Activated T-cell treated with anti-CD3 and anti-CD28 coated beads, Interleukin-2, amount 50 U/mL, for 72 hours (primary cell): ENCODE data around the gene PSMD14. TPM values are rescaled to one million over a fixed set of nuclear protein-coding genes. Genes with fewer than 3 reads are reported as not detected.

Experiments used
- ATAC-seq, 2 donors: fragments of 150-1000 bp; cut with Tn5 transposase; replicated peaks in 1 of 2; 2 replicates each; pipeline ENCODE4 v1.10.0; 2021; ENCODE audit warnings: moderate library complexity in 2 of 2, mild to moderate bottlenecking in 1 of 2
- DNase-seq, 2 donors: peaks; one replicate each; pipeline ENCODE4 v3.0.0; 2021 to 2022; ENCODE audit warnings: mixed read lengths in 1 of 2
- H3K27ac Mint-ChIP-seq: one replicate; pipeline ENCODE4 v1.8.0; 2022; ENCODE audit warnings: mild to moderate bottlenecking, moderate library complexity, mixed read lengths
- H3K27me3 Mint-ChIP-seq: one replicate; pipeline ENCODE4 v1.8.0; 2022; ENCODE audit warnings: low read depth, mixed read lengths
- H3K36me3 Mint-ChIP-seq, 2 donors: one replicate each; pipeline ENCODE4 v1.8.0; 2022; ENCODE audit warnings: mixed read lengths in 2 of 2, mild to moderate bottlenecking in 1 of 2; ENCODE audit not compliant: insufficient read depth in 2 of 2
- H3K4me1 Mint-ChIP-seq: one replicate; pipeline ENCODE4 v1.8.0; 2022; ENCODE audit warnings: low read depth, mixed read lengths
- H3K4me3 Mint-ChIP-seq, 2 donors: one replicate each; pipeline ENCODE4 v1.8.0; 2022; ENCODE audit warnings: mild to moderate bottlenecking in 2 of 2, mixed read lengths in 2 of 2, moderate library complexity in 2 of 2
- H3K9me3 Mint-ChIP-seq, 2 donors: one replicate each; pipeline ENCODE4 v1.8.0; 2022; ENCODE audit warnings: mixed read lengths in 2 of 2
- total RNA-seq, 2 donors: library from RNA; stranded (reverse); gene quantifications; one replicate each; pipeline ENCODE4 v1.2.3, GENCODE V29; 2022

Gene PSMD14
- total RNA-seq, 2 donors from 2014 or later = 69.8 to 77.5 TPM

DNA sequence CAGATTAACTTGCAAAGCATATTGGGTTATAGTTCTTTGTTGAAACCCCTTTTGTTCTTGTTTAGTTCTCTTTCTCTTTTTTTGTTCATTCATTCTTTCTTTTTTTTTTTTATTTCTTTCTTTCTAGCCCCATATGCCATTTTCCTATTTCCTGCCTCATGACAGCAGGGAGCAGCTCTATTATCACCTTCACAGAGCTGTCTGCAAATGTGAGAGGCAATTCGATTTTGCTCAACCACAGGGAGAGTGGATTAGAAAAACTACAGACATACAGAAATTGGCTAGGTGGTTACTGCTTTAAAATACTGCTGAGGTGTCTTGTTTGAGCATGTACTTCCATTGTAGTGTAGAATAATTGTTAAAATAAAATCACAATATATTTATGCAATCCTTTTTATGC, 63.6 kb downstream of the PSMD14 start:
- Mint-ChIP-seq H3K4me1 (no peaks in the 10 kb centered on the region), H3K4me3 (no peak overlapping the region), H3K27ac (no peak overlapping the region), H3K36me3 (peaks cover 3 to 10% of the 10 kb centered on the region in 2 donors), H3K27me3 (no peaks in the 10 kb centered on the region), H3K9me3 (no peaks in the 10 kb centered on the region)
- no peak for ATAC-seq
- no peak for DNase-seq

DNA sequence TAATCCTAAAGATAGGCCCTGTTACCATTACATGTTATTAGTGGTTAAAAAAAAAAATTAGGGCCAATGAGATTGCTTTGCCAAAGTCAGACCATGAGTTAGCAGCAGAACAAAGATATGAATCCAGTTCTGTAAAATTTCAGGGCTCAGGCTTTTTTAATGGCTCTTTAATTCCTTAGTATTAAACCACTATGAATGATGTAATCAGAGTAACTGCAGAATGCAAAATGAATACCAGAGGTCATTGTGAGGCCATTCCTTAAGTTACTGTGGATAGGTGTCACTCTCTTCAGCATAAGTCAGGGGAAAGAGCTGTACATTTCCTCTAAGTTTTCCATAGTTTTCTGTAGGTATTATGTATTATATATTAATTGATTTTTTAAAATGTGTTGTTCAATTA, 65.7 kb downstream of the PSMD14 start:
- Mint-ChIP-seq H3K27ac (no peak overlapping the region), H3K27me3 (no peaks in the 10 kb centered on the region), H3K4me1 (no peaks in the 10 kb centered on the region), H3K36me3 (peaks cover 3 to 7% of the 10 kb centered on the region in 2 donors), H3K4me3 (no peak overlapping the region), H3K9me3 (no peaks in the 10 kb centered on the region)
- no peak for ATAC-seq
- DNase-seq = no peak

- Mint-ChIP-seq H3K36me3 (peaks cover 3 to 7% of the 10 kb centered on the region in 2 donors), H3K27me3 (no peaks in the 10 kb centered on the region), H3K4me1 (no peaks in the 10 kb centered on the region), H3K4me3 (no peak overlapping the region), H3K9me3 (no peaks in the 10 kb centered on the region), H3K27ac (no peak overlapping the region)
- DNase-seq (no peak), ATAC-seq (no peak)
Observed at GRCh38 chr2:161374446-161374845, 66.2 kb downstream of the PSMD14 start.

- Mint-ChIP-seq H3K27me3 (no peaks in the 10 kb centered on the region), H3K4me1 (peaks cover 3% of the 10 kb centered on the region), H3K4me3 (no peak overlapping the region), H3K27ac (no peak overlapping the region), H3K9me3 (no peaks in the 10 kb centered on the region), H3K36me3 (no peaks in the 10 kb centered on the region)
- DNase-seq (no peak), ATAC-seq (no peak)
Observed at GRCh38 chr2:161379740-161380139, 71.5 kb downstream of the PSMD14 start.

DNA sequence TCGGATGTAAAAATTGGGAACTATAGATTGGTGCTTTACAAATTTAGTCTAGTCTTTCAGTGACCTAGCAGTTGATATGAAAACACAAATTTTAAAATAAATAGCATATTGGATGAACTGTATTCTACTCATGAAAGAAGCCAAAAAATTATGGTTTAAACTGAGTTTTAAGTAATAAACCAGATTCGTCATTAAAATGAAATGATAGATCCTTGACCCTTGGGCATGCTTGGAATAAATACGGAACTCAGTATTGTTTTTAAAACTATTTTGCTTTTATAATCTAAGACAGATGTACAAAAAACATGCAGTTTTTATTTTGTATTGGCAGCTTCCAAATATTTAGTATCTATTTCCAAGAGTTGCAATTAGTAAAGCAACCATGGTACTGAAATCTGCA, 73.3 kb downstream of the PSMD14 start:
- Mint-ChIP-seq H3K4me3 (no peak overlapping the region), H3K27ac (no peak overlapping the region), H3K9me3 (no peaks in the 10 kb centered on the region), H3K36me3 (no peaks in the 10 kb centered on the region), H3K4me1 (peaks cover 6% of the 10 kb centered on the region), H3K27me3 (no peaks in the 10 kb centered on the region)
- DNase-seq (no peak), ATAC-seq (no peak)

- Mint-ChIP-seq H3K27me3 (no peaks in the 10 kb centered on the region), H3K4me1 (peaks cover 6% of the 10 kb centered on the region), H3K9me3 (no peaks in the 10 kb centered on the region), H3K36me3 (no peaks in the 10 kb centered on the region), H3K27ac (no peak overlapping the region), H3K4me3 (no peak overlapping the region)
- no peak for DNase-seq
- ATAC-seq = no peak
Observed at GRCh38 chr2:161382747-161383146, 74.5 kb downstream of the PSMD14 start.

- Mint-ChIP-seq H3K4me1 (peaks cover 6% of the 10 kb centered on the region), H3K4me3 (no peak overlapping the region), H3K27me3 (no peaks in the 10 kb centered on the region), H3K9me3 (no peaks in the 10 kb centered on the region), H3K27ac (no peak overlapping the region), H3K36me3 (peaks cover 0 to 2% of the 10 kb centered on the region in 2 donors)
- ATAC-seq (peak; percentile 93 to 95), DNase-seq (peak; percentile 3 to 22)
Observed at GRCh38 chr2:161384864-161385263, 76.6 kb downstream of the PSMD14 start.

DNA sequence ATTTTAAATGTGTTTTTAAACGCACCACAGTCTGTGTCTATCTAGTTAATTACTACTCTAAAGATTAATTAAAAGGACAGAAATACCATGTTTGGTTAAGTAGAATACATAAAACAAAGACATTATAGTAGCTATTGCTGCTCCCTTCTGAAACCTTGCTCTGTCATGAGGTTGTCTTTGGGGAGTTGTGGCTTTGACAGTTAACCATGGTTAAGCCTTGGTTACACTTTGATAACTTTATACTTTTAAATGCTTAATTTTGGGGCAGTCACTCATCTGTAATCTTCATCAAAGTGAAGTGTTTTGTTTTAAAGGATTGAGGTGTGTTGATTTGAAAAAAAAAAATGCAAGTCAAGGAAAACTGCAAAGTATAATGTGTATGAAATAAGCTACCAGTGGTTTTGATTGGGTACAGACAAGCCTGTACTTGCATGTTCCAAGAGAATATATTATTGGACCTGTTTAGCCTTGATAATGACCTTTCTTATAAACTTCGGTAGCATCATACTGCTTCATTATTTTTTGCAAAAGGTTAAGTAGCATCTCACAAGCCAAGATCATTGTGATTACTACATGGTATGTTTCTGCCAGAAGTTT, 78.1 kb downstream of the PSMD14 start:
- Mint-ChIP-seq H3K36me3 (peaks cover 2 to 8% of the 10 kb centered on the region in 2 donors), H3K9me3 (no peaks in the 10 kb centered on the region)

GRCh38 chr2:161388146-161388779, 80.0 kb downstream of the PSMD14 start:
- Mint-ChIP-seq H3K27ac (no peak overlapping the region), H3K9me3 (no peaks in the 10 kb centered on the region), H3K36me3 (peaks cover 2 to 15% of the 10 kb centered on the region in 2 donors), H3K4me3 (no peak overlapping the region), H3K4me1 (peaks cover 6% of the 10 kb centered on the region), H3K27me3 (no peaks in the 10 kb centered on the region)
- DNase-seq (no peak), ATAC-seq (no peak)

More for the DNA sequence above, 78.1 kb downstream of the PSMD14 start:
- Mint-ChIP-seq H3K4me1 (peaks cover 6% of the 10 kb centered on the region), H3K4me3 (no peak overlapping the region), H3K27me3 (no peaks in the 10 kb centered on the region), H3K27ac (no peak overlapping the region)
- DNase-seq (no peak), ATAC-seq (no peak)

GRCh38 chr2:161391737-161392506, 83.7 kb downstream of the PSMD14 start:
- Mint-ChIP-seq H3K4me1 (no peaks in the 10 kb centered on the region), H3K27me3 (no peaks in the 10 kb centered on the region), H3K27ac (no peak overlapping the region), H3K36me3 (peaks cover 12 to 25% of the 10 kb centered on the region in 2 donors), H3K4me3 (no peak overlapping the region), H3K9me3 (no peaks in the 10 kb centered on the region)
- DNase-seq = no peak
- no peak for ATAC-seq

GRCh38 chr2:161400076-161400475, 91.9 kb downstream of the PSMD14 start:
- H3K4me1 Mint-ChIP-seq = no peaks in the 10 kb centered on the region
- H3K27me3 Mint-ChIP-seq = no peaks in the 10 kb centered on the region

DNA sequence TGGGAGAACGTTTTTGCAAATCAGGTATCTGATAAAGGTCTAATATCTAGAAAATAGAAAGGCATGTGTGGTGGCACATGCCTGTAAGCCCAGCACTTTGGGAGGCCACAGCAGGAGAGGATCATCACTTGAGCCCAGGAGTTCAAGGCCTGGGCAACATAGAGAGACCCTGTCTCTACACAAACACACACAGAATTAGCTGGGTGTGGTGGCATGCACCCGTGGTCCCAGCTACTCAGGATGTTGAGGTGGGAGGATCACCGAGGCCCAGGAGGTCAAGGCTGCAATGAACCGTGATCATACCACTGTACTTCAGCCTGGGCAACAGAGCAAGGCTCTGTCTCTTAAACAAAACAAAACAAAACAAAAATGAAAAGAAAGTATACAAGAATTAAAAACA, 94.1 kb downstream of the PSMD14 start:
- H3K27ac Mint-ChIP-seq = no peak overlapping the region
- no peaks in the 10 kb centered on the region for H3K27me3 Mint-ChIP-seq
- no peak for ATAC-seq
- H3K4me3 Mint-ChIP-seq = no peak overlapping the region
- H3K9me3 Mint-ChIP-seq = no peaks in the 10 kb centered on the region
- H3K4me1 Mint-ChIP-seq = no peaks in the 10 kb centered on the region
- no peak for DNase-seq
- H3K36me3 Mint-ChIP-seq = peaks cover 4 to 8% of the 10 kb centered on the region in 2 donors

More at GRCh38 chr2:161400076-161400475, 91.9 kb downstream of the PSMD14 start:
- Mint-ChIP-seq H3K27ac (no peak overlapping the region), H3K4me3 (no peak overlapping the region), H3K36me3 (peaks cover 16 to 18% of the 10 kb centered on the region in 2 donors), H3K9me3 (no peaks in the 10 kb centered on the region)
- ATAC-seq = no peak
- DNase-seq = no peak

DNA sequence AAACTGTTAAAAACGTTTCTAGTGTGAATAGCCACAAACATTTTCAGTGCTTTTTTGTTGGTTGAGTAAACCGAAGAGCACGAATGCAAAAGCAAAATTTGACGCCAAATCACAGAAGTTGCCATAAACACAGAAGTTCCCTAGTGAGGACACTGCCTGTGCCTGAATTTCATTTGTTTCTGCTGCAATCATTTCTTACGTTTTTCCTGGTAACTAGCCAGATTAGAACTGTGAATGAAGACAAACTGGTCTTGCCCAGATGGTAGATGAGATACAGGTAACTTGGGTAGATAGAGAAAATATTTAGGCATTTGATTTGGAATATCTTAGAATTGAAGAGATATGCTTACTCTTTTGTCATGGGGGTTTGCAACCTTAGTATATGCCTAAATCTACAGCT, 98.1 kb downstream of the PSMD14 start:
- Mint-ChIP-seq H3K4me3 (no peak overlapping the region), H3K9me3 (no peaks in the 10 kb centered on the region), H3K36me3 (peaks cover 2% of the 10 kb centered on the region in 2 donors), H3K4me1 (no peaks in the 10 kb centered on the region), H3K27me3 (no peaks in the 10 kb centered on the region), H3K27ac (no peak overlapping the region)
- no peak for DNase-seq
- no peak for ATAC-seq
